Esophagus muscularis mucosa (tissue), 4 donors: ENCODE data around the gene BDNF.

Source experiments
- CTCF ChIP-seq, 3 experiments: fragments of 200-600 bp in 2 of 3; fragments of 450-650 bp in 1 of 3; sonication (generic) in 2 of 3; IDR thresholded peaks; one replicate each; pipeline ENCODE4 v1.5.1; 2017 to 2019; ENCODE audit warnings: antibody characterized with exemption in 3 of 3, mild to moderate bottlenecking in 2 of 3, moderate library complexity in 1 of 3
- EP300 ChIP-seq: sonication (generic); formaldehyde crosslinking; IDR thresholded peaks from one replicate; pipeline ENCODE4 v1.6.1; 2017; ENCODE audit warnings: antibody characterized with exemption
- POLR2A ChIP-seq: fragments of 450-650 bp; IDR thresholded peaks from one replicate; pipeline ENCODE4 v1.6.1; 2017; ENCODE audit warnings: antibody characterized with exemption, moderate library complexity, mild to moderate bottlenecking, low read depth
- POLR2AphosphoS5 ChIP-seq, 2 donors: sonication (generic); formaldehyde crosslinking; IDR thresholded peaks; one replicate each; pipeline ENCODE4 v1.6.1; 2017; ENCODE audit warnings: antibody characterized with exemption in 2 of 2

GRCh38 chr11:27658535-27659236 lies 41.6 kb downstream of the BDNF start:
- TF ChIP-seq POLR2A (no peak), CTCF (IDR thresholded peaks at IDR 0.05) (no peak), POLR2AphosphoS5 (IDR thresholded peaks at IDR 0.05) (no peak), EP300 (no peak)
